Endothelial cell of umbilical vein (primary cell): ENCODE data around the gene CUL9.

Experiments used
- CTCF ChIP-seq, 2 donors: IDR thresholded peaks; 1 replicate in 1 of 2; 2 replicates in 1 of 2; pipeline ENCODE4 v1.5.1; 2011; ENCODE audit warnings: low read length in 2 of 2, mild to moderate bottlenecking in 2 of 2, moderate library complexity in 2 of 2, control low read depth in 1 of 2, inconsistent platforms in 1 of 2, low read depth in 1 of 2; ENCODE audit not compliant: insufficient read depth in 1 of 2; ENCODE audit errors: extremely low read depth in 1 of 2
- EZH2 ChIP-seq: IDR thresholded peaks from 2 replicates; pipeline ENCODE4 v1.6.1; 2012; ENCODE audit warnings: borderline replicate concordance, low read depth, mild to moderate bottlenecking, moderate library complexity, low read length, inconsistent platforms; ENCODE audit not compliant: severe bottlenecking
- POLR2A ChIP-seq: IDR thresholded peaks from 2 replicates; pipeline ENCODE4 v1.6.1; 2012; ENCODE audit warnings: low read depth, mild to moderate bottlenecking, control low read depth, low read length
- POLR2AphosphoS5 ChIP-seq: IDR thresholded peaks from 2 replicates; pipeline ENCODE4 v1.6.1; 2012; ENCODE audit warnings: low read depth, mild to moderate bottlenecking, control low read depth, low read length, moderate library complexity; ENCODE audit not compliant: insufficient read depth

- TF ChIP-seq POLR2AphosphoS5 = no peak
- TF ChIP-seq CTCF (IDR thresholded peaks at IDR 0.05; ENCODE audit: extremely low read depth in 1 of 2, insufficient read depth in 1 of 2, low read depth in 1 of 2, low read length in 2 of 2) = no peak
- TF ChIP-seq EZH2 = no peak
- no peak for TF ChIP-seq POLR2A
Measured at GRCh38 chr6:43268355-43268700, 86.3 kb downstream of the CUL9 start.
